ENCODE data around the gene MACC1.

The MACC1 gene

DNA sequence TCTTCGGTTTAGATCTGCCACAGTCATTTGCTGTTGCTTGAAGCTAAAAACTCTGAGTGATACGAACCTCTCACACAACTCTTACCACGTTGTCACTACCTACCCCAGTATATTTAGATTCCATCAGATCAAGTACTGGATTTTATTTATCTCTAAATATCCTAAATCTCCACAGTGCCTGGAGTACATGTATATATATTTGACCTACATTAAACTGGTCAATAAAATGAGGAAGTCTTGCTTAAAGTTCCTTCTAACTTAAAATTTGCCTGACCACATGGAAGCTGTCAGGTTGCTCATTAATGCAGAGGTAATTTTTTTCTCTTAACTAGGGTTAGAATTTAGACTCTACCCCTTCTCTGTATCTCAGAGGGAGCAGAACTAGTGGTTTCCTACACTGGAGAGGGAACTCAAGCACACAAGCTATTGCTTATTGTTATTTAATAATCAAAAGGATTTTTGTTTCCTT lies 3.1 kb upstream of the MACC1 start:
- H3K4me2 ChIP-seq: peak overlapping the region; percentile 57
- peak overlapping the region; percentile 67 for H3K27ac ChIP-seq
- no peak overlapping the region for H3K9ac ChIP-seq

DNA sequence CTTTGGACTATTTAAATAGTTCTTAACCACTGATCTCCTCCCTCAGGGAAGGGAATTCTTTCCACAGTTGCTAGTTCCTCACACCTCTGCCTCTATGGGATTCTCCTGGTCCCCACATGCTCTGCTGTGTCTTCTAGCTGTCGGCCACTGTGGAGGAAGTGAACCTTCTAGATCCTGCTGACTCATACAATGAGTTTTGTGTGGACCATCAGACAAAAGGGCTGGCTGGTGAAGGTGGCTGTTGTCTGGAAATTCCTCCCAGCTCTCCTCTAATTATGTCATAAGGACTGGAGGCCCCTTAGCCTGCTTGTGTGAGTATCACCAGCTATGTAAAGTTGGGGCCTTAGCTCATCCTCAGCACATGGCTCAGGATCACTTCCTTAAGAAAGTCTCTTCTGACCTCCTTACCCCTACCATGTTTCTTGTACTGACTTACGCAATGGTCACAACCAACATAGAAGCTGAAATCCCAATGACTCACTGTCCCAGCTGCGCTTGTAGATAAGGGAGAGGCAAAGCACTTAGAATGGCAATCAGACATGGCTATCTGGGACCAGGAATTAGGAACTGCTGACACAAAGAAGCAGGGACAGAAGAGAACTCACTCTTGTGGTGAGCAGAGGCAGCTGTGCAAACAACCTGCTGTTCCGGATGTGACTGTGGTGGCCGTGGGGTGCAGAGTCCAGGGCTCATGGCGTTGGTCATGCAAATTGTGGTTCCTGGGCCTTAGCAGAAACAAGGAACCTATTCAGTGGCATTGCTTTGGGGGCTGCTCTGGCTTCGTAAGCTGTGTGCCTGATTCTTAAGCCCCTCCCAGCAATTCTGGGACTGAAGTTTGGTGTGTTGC lies 2.5 kb upstream of the MACC1 start:
- H3K4me2 ChIP-seq: peak overlapping the region; percentile 57
- H4K20me1 ChIP-seq: no peaks in the 10 kb centered on the region
- H3K4me3 ChIP-seq: no peak overlapping the region
- no peaks in the 10 kb centered on the region for H3K36me3 ChIP-seq
- peak overlapping the region; percentile 67 for H3K27ac ChIP-seq
- H3K4me1 ChIP-seq: peaks cover 22% of the 10 kb centered on the region
- peak; percentile 60; the same call in 1 of the 2 replicates for TF ChIP-seq Cebpa-rat (IDR thresholded peaks at IDR 0.05)
- H3K9me3 ChIP-seq: no peaks in the 10 kb centered on the region
- no peaks in the 10 kb centered on the region for H3K27me3 ChIP-seq
- no peak overlapping the region for H3K9ac ChIP-seq

More for the DNA sequence above, 3.1 kb upstream of the MACC1 start:
- no peaks in the 10 kb centered on the region for H3K36me3 ChIP-seq
- peaks cover 22% of the 10 kb centered on the region for H3K4me1 ChIP-seq
- H3K27me3 ChIP-seq: no peaks in the 10 kb centered on the region
- no peak for TF ChIP-seq Cebpa-rat (IDR thresholded peaks at IDR 0.05)
- no peaks in the 10 kb centered on the region for H3K9me3 ChIP-seq
- no peaks in the 10 kb centered on the region for H4K20me1 ChIP-seq
- no peak overlapping the region for H3K4me3 ChIP-seq

DNA sequence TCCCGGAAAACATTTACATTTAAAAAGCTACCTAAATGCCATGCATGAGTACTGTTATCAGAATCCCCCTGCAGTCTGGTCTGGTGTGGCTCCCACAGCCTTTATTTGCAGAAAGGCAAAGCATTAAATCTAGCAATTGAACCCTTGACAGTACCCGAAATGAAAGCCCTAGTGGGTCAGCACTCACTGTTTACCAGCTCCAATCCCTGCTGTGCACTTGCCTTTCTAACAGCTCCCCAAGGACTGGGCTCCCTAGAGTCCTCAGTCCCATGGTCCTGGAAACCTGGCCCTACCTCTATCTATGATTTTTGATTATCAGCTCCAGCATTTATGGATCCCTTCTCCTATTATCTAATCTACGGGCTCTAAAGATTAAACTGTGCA lies 1.9 kb upstream of the MACC1 start:
- Histone ChIP-seq H3K4me3 (no peak overlapping the region), H4K20me1 (no peaks in the 10 kb centered on the region), H3K27ac (peak overlapping the region; percentile 67; the same call in 1 of the 2 replicates), H3K4me1 (peaks cover 22% of the 10 kb centered on the region), H3K9ac (no peak overlapping the region), H3K36me3 (no peaks in the 10 kb centered on the region), H3K9me3 (no peaks in the 10 kb centered on the region), H3K27me3 (no peaks in the 10 kb centered on the region), H3K4me2 (peak overlapping the region; percentile 57; the same call in 1 of the 2 replicates)
- no peak for TF ChIP-seq Cebpa-rat (IDR thresholded peaks at IDR 0.05)

DNA sequence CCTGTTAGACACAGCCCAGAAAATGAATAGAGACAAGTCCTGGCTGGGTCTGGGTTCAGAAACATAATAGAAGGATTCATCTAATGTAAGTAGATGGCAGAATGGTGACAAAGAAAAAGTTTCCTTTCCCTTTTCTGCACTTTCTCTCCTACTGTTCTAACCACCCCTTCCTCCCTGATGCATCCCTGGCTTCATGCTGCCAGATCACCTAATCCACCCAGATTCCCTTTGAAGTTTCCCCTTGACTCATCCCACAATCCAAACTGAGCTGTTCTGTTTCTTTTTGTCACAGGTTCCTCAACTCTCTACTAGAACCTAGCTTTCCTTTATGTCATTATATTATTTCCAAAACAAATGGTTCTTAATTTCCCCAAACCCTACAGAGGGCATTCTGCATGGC lies 1.1 kb upstream of the MACC1 start:
- no peak for TF ChIP-seq Cebpa-rat (IDR thresholded peaks at IDR 0.05)
- no peak overlapping the region for H3K4me3 ChIP-seq
- no peaks in the 10 kb centered on the region for H3K9me3 ChIP-seq
- no peak overlapping the region for H3K9ac ChIP-seq
- no peaks in the 10 kb centered on the region for H3K36me3 ChIP-seq
- peaks cover 22% of the 10 kb centered on the region for H3K4me1 ChIP-seq
- H3K27ac ChIP-seq: no peak overlapping the region
- no peak overlapping the region for H3K4me2 ChIP-seq
- H4K20me1 ChIP-seq: no peaks in the 10 kb centered on the region
- H3K27me3 ChIP-seq: no peaks in the 10 kb centered on the region

DNA sequence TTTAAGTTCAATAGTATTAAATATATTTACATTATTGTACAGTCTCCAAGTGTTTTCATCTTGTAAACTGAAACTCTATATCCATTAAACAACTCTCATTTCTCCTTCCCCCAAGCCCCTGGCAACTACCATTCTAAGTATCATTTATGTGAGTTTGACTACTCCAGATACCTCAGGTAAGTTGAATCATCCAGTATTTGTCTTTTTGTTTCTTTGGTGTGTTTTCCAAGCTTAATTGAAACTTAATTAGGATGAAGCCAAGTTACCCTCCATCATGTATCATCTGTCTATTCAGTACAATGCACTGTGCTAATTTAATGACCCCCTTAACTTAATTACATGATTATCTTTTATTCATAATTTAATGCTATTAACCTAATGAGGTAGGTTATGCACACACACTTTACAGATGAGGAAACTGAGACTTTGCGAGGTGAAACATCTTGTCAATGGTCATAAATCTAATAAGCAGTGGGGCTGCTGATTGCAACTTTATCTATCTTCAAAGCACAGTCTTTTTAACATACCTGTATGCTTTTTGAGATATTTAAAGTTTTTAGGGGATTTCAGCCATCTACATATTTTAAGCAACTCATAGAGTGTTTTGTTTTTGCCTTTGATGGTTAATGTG lies 663 bp downstream of the MACC1 start:
- Histone ChIP-seq H3K9me3 (no peaks in the 10 kb centered on the region), H4K20me1 (no peaks in the 10 kb centered on the region), H3K9ac (no peak overlapping the region), H3K36me3 (no peaks in the 10 kb centered on the region), H3K27ac (no peak overlapping the region), H3K4me2 (no peak overlapping the region), H3K27me3 (no peaks in the 10 kb centered on the region), H3K4me1 (peaks cover 22% of the 10 kb centered on the region), H3K4me3 (no peak overlapping the region)
- TF ChIP-seq Cebpa-rat (IDR thresholded peaks at IDR 0.05): no peak

DNA sequence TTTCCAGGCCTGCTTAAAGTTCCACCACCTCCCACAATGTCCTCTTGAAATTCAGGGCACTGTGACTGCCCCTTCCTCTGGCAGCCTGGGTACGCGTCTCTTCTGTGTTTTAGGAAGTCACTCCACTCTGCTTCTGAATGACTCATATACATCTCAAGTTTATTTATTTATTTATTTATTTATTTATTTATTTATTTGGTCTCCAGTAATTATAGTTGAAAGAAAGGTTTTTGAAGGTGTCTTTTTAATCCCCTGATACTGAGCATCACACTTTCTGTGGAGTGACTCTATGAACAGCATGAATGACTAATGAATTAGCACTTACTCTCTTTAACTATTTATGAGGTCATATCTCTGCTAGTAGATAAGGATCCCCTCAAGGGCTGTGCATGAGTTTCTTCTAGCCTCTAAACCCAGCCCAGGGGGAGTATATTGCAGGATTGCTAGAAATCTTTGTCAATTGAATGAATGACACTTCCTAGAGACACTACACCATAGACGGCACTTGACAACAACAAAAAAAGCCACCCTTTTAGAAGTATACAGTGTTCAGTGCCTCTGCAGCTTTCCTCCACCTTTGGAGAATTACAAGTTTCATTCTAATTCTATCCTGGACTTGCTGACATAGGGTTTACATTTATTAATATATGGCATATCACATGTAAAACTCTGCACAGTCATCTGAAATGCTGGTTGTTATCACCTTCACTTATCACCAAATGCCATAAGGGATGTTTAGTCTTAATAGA lies 2.1 kb downstream of the MACC1 start:
- Histone ChIP-seq H3K36me3 (no peaks in the 10 kb centered on the region), H3K4me2 (no peak overlapping the region), H3K9me3 (no peaks in the 10 kb centered on the region), H4K20me1 (no peaks in the 10 kb centered on the region), H3K4me3 (no peak overlapping the region), H3K27ac (no peak overlapping the region), H3K27me3 (no peaks in the 10 kb centered on the region), H3K4me1 (peaks cover 9% of the 10 kb centered on the region), H3K9ac (no peak overlapping the region)
- no peak for TF ChIP-seq Cebpa-rat (IDR thresholded peaks at IDR 0.05)

DNA sequence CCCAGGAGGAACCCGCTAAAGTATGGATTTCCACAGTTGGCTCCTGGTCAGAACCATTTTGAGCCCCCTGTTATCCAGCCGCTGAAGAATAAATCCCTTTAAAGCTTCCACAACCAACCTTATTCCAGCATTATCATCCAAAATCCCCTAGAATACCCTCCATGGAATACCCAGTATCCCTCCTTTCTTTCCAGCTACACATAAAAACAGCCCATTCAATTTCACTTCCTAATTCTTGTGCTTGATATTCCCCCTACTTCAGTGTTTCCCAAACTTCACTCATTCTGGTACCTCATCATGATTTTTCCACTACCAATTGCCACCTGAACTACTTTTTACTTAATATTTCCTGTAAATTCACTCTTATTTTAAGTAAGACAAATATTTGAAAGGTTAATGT lies 3.1 kb downstream of the MACC1 start:
- no peaks in the 10 kb centered on the region for H4K20me1 ChIP-seq
- TF ChIP-seq Cebpa-rat (IDR thresholded peaks at IDR 0.05): no peak
- no peak overlapping the region for H3K4me2 ChIP-seq
- no peak overlapping the region for H3K27ac ChIP-seq
- no peak overlapping the region for H3K4me3 ChIP-seq
- H3K9me3 ChIP-seq: peaks cover 8% of the 10 kb centered on the region
- no peaks in the 10 kb centered on the region for H3K36me3 ChIP-seq
- no peaks in the 10 kb centered on the region for H3K27me3 ChIP-seq
- H3K9ac ChIP-seq: no peak overlapping the region
- H3K4me1 ChIP-seq: no peaks in the 10 kb centered on the region

DNA sequence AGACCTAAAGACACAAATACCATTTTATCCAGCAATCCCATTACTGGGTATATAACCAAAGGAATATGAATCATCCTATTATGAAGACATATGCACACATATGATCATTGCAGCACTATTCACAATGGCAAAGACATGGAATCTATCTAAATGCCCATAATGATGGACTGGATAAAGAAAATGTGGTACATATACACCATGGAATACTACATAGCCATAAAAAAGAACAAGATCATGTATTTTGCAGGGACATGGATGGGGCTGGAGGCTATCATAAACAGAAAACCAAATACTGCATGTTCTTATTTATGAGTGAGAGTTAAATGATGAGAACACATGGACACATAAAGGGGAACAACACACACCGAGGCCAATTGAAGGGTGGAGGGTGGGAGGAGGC lies 3.8 kb downstream of the MACC1 start:
- Histone ChIP-seq H3K27ac (no peak overlapping the region), H3K9me3 (peaks cover 16% of the 10 kb centered on the region), H3K4me3 (no peak overlapping the region), H3K27me3 (no peaks in the 10 kb centered on the region), H3K36me3 (no peaks in the 10 kb centered on the region), H3K4me1 (no peaks in the 10 kb centered on the region), H4K20me1 (no peaks in the 10 kb centered on the region), H3K9ac (no peak overlapping the region), H3K4me2 (no peak overlapping the region)
- no peak for TF ChIP-seq Cebpa-rat (IDR thresholded peaks at IDR 0.05)

DNA sequence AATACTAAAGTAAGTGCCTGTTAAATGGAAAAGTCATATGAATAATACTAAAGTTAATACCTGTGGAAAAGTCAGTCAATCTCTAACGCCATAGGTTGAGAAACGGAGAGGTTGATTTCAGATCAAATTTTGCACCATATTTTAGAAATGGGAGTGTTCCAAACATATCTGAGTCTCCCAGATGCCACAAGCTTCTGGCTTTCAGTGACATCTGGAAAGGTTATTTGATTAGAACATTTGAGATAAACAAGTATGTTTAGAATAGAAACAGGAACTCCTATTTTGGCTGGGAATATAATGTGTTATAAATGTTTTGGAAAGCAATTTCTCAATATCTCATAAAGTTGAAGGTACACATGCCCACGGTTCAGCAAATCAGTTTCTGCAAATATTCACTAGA lies 5.8 kb downstream of the MACC1 start:
- Histone ChIP-seq H3K27ac (no peak overlapping the region), H4K20me1 (no peaks in the 10 kb centered on the region), H3K9me3 (peaks cover 20% of the 10 kb centered on the region), H3K4me3 (no peak overlapping the region), H3K4me2 (no peak overlapping the region), H3K27me3 (no peaks in the 10 kb centered on the region), H3K36me3 (no peaks in the 10 kb centered on the region), H3K9ac (no peak overlapping the region), H3K4me1 (no peaks in the 10 kb centered on the region)
- no peak for TF ChIP-seq Cebpa-rat (IDR thresholded peaks at IDR 0.05)
